ENCODE data around the gene FSCN2.

GRCh38 chr17:81486199-81486810, 41.9 kb upstream of the FSCN2 start:
- no peak for TF ChIP-seq CTCF (conservative IDR thresholded peaks at IDR 0.05)
- no peak for TF ChIP-seq EZH2 (IDR thresholded peaks at IDR 0.05; ENCODE audit: low read depth)
